Astrocyte of the cerebellum (primary cell): ENCODE data around the gene DNM3.
"Not testable (repeated sequence)": the region's sequence is repeated elsewhere in the genome, so short reads cannot be mapped to it uniquely, and the experiment has no call there.

ENCODE experiments used
- DNase-seq: peaks from one replicate; pipeline ENCODE4 v3.0.0-alpha.2; 2011; ENCODE audit warnings: low read depth
- H3K4me3 ChIP-seq: 2 replicates; pipeline ENCODE4 v1.5.1; 2011; ENCODE audit warnings: mild to moderate bottlenecking, low read depth, low read length, moderate library complexity
- CTCF ChIP-seq: IDR thresholded peaks from 2 replicates; pipeline ENCODE4 v1.5.1; 2012; ENCODE audit warnings: low read length, low read depth, moderate library complexity, mild to moderate bottlenecking; ENCODE audit errors: missing control alignments
- in situ Hi-C: cut with HindIII; loops from 2 replicates; pipeline ENCODE4 v1.10.0; 2017; ENCODE audit warnings: low sequenced_read_pairs

Gene DNM3

GRCh38 chr1:171798765-171799164, 42.5 kb upstream of the DNM3 start:
- in situ Hi-C loops: no loop called here
- no peak for DNase-seq
- no peak overlapping the region for H3K4me3 ChIP-seq
- TF ChIP-seq CTCF: no peak

- no peak for DNase-seq
- TF ChIP-seq CTCF: no peak
- H3K4me3 ChIP-seq: no peak overlapping the region
- in situ Hi-C loops: no loop called here
These were observed 42.1 kb upstream of the DNM3 start for GRCh38 chr1:171799166-171799565.

GRCh38 chr1:171799698-171800097, 41.6 kb upstream of the DNM3 start:
- in situ Hi-C loops: loop anchor here (5.0 kb wide), 1 partner anchor 183 kb away; no protein-coding TSS in a partner anchor
- DNase-seq, H3K4me3 ChIP-seq: not testable (repeated sequence)

GRCh38 chr1:171800342-171800741, 41.0 kb upstream of the DNM3 start:
- H3K4me3 ChIP-seq: no peak overlapping the region
- DNase-seq: no peak
- no peak for TF ChIP-seq CTCF
- in situ Hi-C loops: loop anchor here (5.0 kb wide), 1 partner anchor 182 kb away; no protein-coding TSS in a partner anchor

GRCh38 chr1:171800851-171801250, 40.4 kb upstream of the DNM3 start:
- no peak overlapping the region for H3K4me3 ChIP-seq
- no peak for TF ChIP-seq CTCF
- in situ Hi-C loops: loop anchor here (5.0 kb wide), 1 partner anchor 181 kb away; no protein-coding TSS in a partner anchor
- DNase-seq: no peak

- H3K4me3 ChIP-seq: no peak overlapping the region
- peak; percentile 40 for DNase-seq
- in situ Hi-C loops: loop anchor here (5.0 kb wide), 1 partner anchor 181 kb away; no protein-coding TSS in a partner anchor
- peak; percentile 82 for TF ChIP-seq CTCF
These were observed 39.8 kb upstream of the DNM3 start for GRCh38 chr1:171801487-171801891.

- no peak overlapping the region for H3K4me3 ChIP-seq
- DNase-seq: no peak
- in situ Hi-C loops: loop anchor here (5.0 kb wide), 1 partner anchor 180 kb away; no protein-coding TSS in a partner anchor
- TF ChIP-seq CTCF: no peak
These were observed 39.1 kb upstream of the DNM3 start for GRCh38 chr1:171802207-171802606.
